ENCODE results near the gene PTX4.
"Not testable (repeated sequence)": the region's sequence is repeated elsewhere in the genome, so short reads cannot be mapped to it uniquely, and the experiment has no call there.

The PTX4 gene

DNA sequence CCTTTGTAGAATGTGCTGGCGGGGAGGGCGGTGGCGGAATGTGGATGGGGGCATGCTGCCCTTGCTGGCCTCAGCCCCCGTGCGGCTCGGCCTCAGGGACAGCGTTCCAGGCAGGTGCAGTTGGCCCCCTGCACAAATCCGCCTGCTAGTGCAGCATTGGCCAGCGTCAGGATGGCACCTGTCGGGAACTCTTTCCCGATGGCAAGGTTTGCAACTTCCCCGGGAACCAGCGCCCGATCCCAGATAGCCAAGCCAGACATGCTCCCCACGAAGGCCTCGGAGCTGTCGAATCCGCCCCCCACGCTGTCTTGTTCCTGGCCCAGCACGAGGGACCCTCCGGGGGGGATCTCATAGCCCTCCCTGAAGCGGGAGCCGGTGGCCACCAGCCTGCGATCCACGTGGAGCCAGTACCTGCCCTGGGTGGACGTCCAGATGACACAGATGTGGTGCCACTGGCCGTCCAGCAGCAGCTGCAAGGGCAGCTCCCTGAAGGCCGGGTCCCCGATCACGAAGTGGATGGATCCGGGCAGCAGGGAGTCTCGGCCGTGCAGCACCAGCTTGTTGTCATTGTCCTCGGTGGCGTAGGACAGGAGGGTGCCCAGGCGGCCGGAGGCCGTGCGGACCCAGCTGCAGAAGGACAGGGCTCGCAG, 2.8 kb downstream of the PTX4 start:
- TF ChIP-seq CTCF (IDR thresholded peaks at IDR 0.05; ENCODE audit: borderline replicate concordance, control extremely low read depth, extremely low read depth, insufficient read depth, missing control alignments), result no peak
- no peak for DNase-seq (ENCODE audit: low spot score)
- in situ Hi-C loops (cut with MboI; ENCODE audit: low sequenced_read_pairs, unreplicated experiment), result no loop called here

DNA sequence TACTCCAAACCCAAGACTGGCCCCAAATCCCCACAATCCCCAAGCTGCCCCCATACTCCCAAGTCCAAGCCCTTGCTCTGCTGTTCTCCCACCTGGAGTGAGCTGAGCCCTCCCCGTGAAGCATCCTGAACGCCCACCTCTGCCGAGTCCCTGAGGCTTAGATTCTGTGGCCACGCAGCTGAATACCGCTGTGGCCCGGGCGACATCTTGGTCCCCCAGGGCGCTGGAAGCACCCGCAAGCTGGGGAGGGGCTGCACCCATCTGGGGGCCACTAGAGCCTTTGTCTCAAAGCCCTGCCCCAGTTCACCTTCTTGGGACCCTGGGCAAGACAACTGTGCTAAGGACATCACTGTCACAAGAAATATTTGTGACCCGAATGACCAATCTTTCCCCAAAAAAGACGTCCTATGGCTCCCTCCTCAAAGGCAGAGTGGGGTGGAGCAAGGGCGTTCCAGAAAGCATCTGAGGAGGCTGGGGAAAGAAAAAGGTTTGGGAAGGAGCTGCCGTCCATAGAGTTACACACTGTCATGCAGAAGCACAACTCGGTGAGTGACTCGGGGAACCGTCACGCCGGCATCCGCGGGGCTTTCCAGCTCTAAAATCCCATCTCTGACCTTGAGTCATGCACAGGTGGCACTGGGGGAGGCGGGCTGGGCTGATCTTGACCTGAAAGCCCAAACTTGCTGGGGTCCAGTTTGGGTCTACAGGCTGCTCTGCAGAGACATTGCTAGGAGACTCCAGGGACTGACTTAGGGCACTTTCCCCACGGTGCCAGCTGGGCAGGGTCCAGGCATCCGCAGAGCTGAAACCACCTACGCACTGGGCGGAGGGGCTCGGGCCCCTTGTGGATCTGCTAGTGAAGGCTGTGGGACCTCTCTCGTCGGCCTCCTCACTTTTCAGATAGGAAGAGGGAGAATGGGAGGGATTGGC, 6.6 kb downstream of the PTX4 start:
- TF ChIP-seq CTCF (IDR thresholded peaks at IDR 0.05; ENCODE audit: borderline replicate concordance, control extremely low read depth, extremely low read depth, insufficient read depth, missing control alignments), result no peak
- in situ Hi-C loops (cut with MboI; ENCODE audit: low sequenced_read_pairs, unreplicated experiment), result no loop called here

GRCh38 chr16:1478937-1479336, 9.8 kb downstream of the PTX4 start:
- DNase-seq (ENCODE audit: low spot score); in situ Hi-C loops (cut with MboI; ENCODE audit: low sequenced_read_pairs, unreplicated experiment): not testable (repeated sequence)

More for the DNA sequence above, 6.6 kb downstream of the PTX4 start:
- DNase-seq (ENCODE audit: low spot score), result no peak

GRCh38 chr16:1477033-1477432, 11.7 kb downstream of the PTX4 start:
- no peak for TF ChIP-seq CTCF (IDR thresholded peaks at IDR 0.05; ENCODE audit: borderline replicate concordance, control extremely low read depth, extremely low read depth, insufficient read depth, missing control alignments)
- DNase-seq (ENCODE audit: low spot score), result no peak
- in situ Hi-C loops (cut with MboI; ENCODE audit: low sequenced_read_pairs, unreplicated experiment), result no loop called here

- in situ Hi-C loops (cut with MboI; ENCODE audit: low sequenced_read_pairs, unreplicated experiment), result no loop called here
- DNase-seq (ENCODE audit: low spot score), result no peak
- no peak for TF ChIP-seq CTCF (IDR thresholded peaks at IDR 0.05; ENCODE audit: borderline replicate concordance, control extremely low read depth, extremely low read depth, insufficient read depth, missing control alignments)
These were observed 13.1 kb downstream of the PTX4 start for GRCh38 chr16:1475552-1476114.

DNA sequence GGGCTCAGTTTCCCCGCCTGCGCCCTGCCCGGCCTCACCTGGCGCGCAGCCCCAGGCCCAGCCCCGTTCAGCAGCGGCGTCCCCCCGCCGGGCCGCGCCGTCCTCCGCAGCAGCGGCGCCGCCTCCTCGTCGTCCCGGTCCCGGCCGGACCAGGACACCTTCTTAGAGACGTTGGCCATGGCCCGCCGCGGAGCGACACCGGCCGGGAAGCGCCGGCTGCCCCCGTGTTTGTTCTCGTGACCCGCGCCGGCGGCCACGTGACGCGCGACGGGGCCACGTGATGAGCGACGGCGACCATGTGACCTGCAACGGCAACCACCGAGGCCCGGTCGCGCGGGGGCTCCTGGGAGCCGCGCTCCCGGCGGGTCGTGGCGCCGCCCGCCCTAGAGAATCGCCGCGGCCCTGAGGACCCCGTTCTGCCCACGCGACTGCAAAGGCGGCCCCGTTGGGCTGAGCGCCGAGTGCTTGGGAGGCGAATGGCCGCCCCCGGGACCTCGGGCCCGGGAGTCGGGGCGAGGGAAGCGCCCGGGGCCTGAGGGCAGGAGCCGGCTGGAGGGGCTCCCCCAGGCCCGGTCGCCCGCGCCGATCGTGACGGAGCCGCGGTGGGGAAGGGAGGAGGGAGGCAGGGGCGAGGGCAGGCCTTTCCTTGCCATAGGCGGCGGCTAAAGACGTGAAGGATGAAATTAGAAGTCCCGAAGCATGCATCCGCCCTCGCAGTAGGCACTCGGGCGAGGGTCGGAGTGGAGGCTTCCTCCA, 13.8 kb downstream of the PTX4 start, which contains the start of gene CLCN7:
CLCN7 (minus strand) TSS at position 233 of the 756 bp plus-strand sequence; CDS start at position 179, 54 bp downstream.
- in situ Hi-C loops (cut with MboI; ENCODE audit: low sequenced_read_pairs, unreplicated experiment), result no loop called here
- no peak for TF ChIP-seq CTCF (IDR thresholded peaks at IDR 0.05; ENCODE audit: borderline replicate concordance, control extremely low read depth, extremely low read depth, insufficient read depth, missing control alignments)
- DNase-seq (ENCODE audit: low spot score), result peak; percentile 99
